HG03175 (cell line): Measurements from ENCODE around the gene PRKCZ.

Experiments used
- ATAC-seq: cut with Tn5 transposase; IDR thresholded peaks from one replicate; pipeline ENCODE4 v1.9.1; 2021; ENCODE audit warnings: mild to moderate bottlenecking, moderate library complexity; ENCODE audit not compliant: unreplicated experiment

PRKCZ gene

DNA sequence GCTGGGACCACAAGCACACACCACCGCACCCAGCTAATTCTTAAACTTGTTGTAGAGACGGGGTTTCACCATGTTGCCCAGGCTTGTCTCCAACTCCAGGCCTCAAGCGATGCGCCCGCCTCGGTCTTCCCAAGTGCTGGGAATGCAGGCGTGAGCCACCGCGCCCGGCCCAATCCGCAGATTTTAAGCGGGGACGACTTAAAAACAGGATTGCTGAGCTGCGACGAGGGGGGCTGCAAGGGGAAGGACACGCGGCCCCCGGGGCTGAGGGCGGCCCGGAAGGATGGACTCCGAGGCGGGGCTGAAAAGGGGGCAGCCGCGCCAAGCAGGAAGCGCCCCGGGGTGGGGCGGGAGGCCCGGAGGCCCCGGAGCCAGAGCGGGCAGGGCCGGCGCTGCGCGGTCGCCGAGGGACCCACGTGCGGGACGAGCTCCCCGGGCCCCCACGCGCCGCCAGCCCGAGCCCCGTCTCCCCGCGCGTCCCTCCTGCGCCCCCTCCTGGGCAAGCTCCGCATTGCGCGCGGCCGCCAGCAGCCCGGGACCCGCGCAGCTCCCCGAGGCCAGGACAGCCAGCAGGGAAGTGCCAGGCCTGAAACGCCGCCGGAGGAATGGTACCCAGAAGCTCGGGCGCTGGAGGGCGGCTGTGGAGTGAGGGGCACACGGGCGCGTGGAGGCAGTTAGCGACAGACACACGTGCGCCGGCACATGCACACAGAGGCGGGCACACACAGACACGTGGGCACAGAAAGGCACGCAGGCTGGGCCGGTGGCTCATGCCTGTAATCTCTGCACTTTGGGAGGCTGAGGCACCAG is 5.5 kb upstream of the PRKCZ start:
- no peak for ATAC-seq

DNA sequence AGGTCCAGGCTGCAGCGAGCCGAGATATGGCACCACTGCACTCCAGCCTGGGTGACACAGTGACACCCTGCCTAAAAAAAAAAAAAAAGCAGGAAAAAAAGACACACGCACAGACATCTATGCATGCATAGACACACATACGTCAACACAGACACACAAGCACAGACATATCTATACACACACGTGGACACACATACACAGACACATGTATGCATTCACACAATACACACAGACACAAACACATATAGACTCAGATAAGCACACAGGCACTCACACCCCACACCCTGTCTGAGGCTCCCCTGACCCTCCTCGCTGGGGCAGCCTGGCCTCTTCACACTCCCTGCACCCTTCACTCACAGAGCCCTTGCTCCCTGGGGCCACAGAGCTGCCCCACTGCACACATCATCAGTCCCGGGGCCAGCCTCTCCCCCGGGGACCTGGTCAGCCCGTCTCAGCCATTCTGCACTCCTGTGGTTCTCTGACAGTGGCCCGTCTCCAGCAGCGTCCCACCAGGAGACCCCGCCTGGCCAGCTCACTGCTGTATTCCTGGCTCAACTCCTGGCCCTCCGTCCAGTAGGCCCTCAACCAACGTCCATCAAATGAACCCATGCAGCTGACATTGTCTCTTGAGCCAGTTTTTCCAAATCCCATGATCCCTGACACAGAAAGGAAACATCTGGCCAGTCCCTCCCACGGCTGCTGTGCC is 4.6 kb upstream of the PRKCZ start:
- ATAC-seq: no peak

GRCh38 chr1:2046174-2046917 is 3.9 kb upstream of the PRKCZ start:
- no peak for ATAC-seq

- ATAC-seq: no peak
These were observed 3.1 kb upstream of the PRKCZ start for GRCh38 chr1:2046953-2047748.

DNA sequence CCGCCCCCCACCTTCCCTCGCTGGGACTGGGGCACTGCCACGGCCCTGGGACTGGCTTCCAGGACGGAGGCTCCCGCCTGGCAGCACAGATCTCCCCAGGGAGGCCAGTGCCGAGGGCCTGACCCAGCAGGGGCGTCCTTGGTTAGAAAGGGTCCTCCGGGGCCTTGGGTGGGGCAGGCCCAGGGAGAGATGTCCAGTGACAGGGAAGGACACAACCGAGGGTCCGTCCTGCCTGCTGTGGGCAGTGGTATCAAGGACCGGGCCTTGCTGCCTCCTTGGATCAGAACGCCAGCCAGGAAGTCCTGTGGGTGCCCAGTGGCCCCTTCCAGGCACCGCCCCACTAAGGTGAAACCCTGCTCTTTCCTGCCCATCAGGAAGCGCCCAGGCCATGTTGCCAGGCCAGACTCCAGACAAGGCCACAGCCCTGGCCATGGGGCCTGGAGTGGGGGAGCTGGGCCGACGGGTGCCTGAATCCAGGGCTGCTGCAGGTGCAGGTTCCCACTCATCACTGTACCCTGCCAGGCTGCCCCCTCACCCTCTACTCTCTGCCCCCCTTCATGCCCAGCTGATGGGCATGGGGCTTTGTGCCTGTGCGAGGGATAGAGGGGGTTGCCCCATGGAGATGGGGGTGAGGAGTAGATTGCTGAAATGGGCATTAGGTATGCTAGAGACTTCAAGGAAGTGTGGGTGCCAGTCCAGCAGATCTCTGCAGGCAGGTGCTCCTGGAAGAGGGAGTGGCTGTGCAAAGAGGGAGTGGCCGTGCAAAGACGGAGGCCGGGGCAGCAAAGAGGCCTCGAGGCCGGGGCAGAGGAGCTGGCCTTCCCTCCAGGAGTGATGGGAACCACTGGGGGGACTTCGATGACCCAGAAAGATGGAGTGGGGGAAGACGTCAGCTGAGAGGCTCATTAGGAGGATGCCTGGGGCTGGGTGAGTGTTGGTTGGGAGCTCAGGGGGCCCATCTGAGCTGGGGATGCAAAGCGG is 2.2 kb upstream of the PRKCZ start:
- no peak for ATAC-seq

GRCh38 chr1:2049225-2049717 is 940 bp upstream of the PRKCZ start:
- ATAC-seq: no peak

DNA sequence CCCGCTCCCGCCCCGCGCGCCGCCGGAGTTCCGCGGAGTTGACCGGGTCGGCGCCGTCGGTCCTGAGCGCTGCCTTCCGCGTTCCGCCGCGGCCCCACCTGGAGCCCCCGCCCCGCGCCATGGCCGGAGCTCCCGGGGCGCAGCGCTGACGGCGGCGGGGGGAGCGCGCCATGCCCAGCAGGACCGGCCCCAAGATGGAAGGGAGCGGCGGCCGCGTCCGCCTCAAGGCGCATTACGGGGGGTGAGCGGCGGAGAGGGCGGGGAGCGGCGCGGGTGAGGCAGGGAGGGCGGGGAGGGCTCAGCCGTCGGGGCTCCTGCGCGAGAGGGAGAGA is 216 bp downstream of the PRKCZ start:
- no peak for ATAC-seq

GRCh38 chr1:2050793-2051682 is 827 bp downstream of the PRKCZ start:
- no peak for ATAC-seq

DNA sequence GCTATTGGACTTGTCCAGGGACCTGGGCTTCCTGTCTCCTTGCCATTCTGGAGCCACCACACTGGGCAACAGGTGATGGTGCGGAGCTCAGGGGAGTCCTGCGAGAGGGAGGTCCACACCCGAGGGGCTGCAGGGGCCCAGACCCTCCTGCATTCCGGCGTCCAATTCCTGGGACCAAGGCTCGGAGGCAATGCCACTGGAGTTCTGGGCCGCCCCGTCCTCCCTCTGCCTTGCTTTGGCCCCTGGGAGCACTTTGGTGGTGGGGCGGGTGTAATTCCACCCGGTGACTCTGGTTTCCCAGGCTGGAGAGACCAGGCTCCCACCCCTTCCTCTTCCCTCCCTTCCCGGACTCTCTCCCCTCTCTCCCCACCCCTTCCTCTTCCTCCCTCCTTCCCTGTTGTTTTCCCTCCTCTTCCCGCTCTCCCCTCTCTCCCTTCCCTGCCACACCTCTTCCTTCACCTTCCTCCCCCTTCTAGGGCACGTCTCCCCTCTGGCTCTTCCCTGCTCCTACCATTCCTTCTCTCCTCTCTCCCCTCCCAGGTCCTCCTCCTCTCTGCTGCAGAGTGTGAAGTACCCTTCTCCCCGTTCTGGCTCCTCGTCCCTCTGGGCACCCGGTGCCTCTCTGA is 2.0 kb downstream of the PRKCZ start:
- no peak for ATAC-seq

DNA sequence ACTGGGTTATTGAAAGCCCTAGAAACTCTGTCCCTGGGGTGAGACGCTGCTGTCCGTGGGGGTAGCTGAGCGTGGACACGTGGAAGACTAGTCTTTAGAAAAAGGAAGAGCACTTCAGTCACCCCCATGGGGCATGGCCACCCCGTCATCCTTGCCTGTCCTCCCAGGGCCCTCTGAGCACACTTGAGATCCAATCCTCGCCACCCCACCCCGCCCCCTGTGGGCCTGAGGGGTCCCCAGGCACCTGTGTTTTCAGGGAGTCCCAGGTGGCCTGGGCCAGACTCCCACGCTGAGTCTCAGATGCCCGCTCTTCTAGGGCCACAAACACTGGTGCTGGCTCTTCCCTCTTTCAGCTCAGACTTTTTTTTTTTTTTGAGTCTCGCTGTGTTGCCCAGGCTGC is 2.5 kb downstream of the PRKCZ start:
- ATAC-seq: no peak

DNA sequence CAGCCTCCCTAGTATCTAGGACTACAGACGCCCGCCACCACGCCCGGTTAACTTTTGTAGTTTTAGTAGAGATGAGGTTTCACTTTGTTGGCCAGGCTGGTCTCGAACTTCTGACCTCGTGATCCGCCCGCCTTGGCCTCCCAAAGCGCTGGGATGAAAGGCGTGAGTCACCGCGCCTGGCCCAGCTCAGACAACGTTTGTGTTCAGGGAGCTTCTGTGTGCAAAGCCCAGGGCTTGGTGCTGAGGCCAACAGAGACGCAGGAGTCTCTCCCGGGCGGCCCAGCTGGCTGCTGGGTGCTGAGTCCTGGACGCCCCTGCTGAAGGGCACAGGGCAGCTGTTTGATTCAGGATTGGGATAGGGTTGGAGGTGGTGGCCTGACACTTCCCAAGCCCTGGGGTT is 3.0 kb downstream of the PRKCZ start:
- ATAC-seq: no peak

DNA sequence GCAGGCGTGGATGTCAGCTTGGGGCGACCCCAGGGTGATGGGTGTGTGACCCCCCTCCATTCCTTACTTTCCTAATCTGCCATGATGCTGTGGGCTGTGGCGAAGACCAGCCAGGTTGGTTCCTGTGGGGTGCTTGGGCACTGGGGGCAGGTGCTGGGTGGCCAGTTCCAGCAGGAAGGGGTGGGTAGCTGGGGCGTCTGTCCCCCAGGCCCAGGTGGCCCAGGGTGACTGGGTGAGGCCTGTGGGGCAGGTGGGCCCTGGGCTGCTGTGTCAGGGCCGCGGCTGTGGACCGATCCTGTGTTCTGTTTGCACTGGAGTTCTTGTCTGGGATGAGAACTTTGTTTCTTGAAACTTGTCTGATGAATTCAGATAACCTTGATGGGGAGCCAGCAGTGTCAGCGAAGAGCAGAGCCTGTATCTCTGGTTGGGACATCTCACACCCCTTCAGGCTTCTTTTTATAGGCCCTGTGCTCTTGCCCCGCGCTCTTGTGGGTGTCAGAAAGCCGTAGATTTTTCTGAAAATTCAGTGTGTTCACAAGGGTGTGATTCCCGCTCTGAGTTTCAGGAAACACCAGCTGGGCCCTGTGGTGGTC is 3.7 kb downstream of the PRKCZ start:
- no peak for ATAC-seq

GRCh38 chr1:2054560-2054959 is 4.3 kb downstream of the PRKCZ start:
- no peak for ATAC-seq

- no peak for ATAC-seq
These were observed 5.8 kb downstream of the PRKCZ start for GRCh38 chr1:2055911-2056575.

- no peak for ATAC-seq
These were observed 6.9 kb downstream of the PRKCZ start for GRCh38 chr1:2056955-2057590.

DNA sequence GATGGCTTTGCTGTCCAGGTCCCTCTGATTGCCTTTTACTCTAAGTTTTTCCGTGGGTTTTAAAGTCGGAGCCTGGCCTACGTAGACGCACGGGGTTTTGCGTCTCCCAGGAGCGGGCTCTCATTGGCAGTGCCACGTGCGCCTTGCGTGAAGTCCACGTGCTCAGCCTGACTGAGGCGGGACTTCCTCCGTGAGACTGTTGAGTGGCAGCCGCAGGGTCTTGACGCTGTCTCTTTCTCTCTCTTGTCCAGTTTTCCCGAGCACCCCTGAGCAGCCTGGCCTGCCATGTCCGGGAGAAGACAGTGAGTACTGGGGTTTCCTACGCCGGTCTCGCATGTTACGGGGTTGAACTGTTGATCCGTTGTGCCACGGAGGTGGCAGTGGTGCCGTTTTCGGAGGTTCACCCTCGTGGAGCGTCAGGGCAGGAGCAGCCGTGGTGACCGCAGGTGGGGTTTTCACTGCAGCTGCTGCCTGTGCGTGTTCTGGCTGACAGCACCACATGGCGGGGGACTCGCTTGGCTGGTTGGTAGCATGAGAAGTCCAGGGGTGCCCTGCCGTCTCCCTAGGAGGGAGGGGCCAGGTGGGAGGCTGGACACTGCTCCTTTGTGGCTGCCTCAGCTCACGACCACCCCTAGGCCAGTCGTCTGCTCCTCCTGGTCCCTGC is 9.2 kb downstream of the PRKCZ start:
- ATAC-seq: no peak
